ENCODE measurements around the gene LRRC17.
"Not testable (repeated sequence)": the region's sequence is repeated elsewhere in the genome, so short reads cannot be mapped to it uniquely, and the experiment has no call there.

LRRC17 gene

GRCh38 chr7:102953406-102953805 is 40.6 kb downstream of the LRRC17 start:
- no peaks in the 10 kb centered on the region for H3K79me2 ChIP-seq (ENCODE audit: control insufficient read depth, low read length)
- no peak overlapping the region for H3K27ac ChIP-seq (ENCODE audit: low read depth, low read length)
- H3K4me3 ChIP-seq (ENCODE audit: low read length), result no peak overlapping the region
- no peaks in the 10 kb centered on the region for H3K36me3 ChIP-seq (ENCODE audit: control insufficient read depth, low read length)
- H3K4me2 ChIP-seq (ENCODE audit: low read length), result no peak overlapping the region
- no peaks in the 10 kb centered on the region for H3K9me2 ChIP-seq (replicated peaks; ENCODE audit: control insufficient read depth, low read length)
- H4K20me1 ChIP-seq (ENCODE audit: control insufficient read depth, insufficient read depth, low read depth, low read length), result no peaks in the 10 kb centered on the region
- H3K9me3 ChIP-seq (ENCODE audit: control insufficient read depth, insufficient read depth, low read length), result no peaks in the 10 kb centered on the region; the same call in 1 of the 2 replicates
- TF ChIP-seq, protein P1, sequence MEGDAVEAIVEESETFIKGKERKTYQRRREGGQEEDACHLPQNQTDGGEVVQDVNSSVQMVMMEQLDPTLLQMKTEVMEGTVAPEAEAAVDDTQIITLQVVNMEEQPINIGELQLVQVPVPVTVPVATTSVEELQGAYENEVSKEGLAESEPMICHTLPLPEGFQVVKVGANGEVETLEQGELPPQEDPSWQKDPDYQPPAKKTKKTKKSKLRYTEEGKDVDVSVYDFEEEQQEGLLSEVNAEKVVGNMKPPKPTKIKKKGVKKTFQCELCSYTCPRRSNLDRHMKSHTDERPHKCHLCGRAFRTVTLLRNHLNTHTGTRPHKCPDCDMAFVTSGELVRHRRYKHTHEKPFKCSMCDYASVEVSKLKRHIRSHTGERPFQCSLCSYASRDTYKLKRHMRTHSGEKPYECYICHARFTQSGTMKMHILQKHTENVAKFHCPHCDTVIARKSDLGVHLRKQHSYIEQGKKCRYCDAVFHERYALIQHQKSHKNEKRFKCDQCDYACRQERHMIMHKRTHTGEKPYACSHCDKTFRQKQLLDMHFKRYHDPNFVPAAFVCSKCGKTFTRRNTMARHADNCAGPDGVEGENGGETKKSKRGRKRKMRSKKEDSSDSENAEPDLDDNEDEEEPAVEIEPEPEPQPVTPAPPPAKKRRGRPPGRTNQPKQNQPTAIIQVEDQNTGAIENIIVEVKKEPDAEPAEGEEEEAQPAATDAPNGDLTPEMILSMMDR (IDR thresholded peaks at IDR 0.05; ENCODE audit: low read depth, low read length, poor library complexity, severe bottlenecking), result no peak
- TF ChIP-seq EZH2phosphoT487 (IDR thresholded peaks at IDR 0.05; ENCODE audit: borderline replicate concordance, low read length), result no peak
- no peaks in the 10 kb centered on the region for H3K27me3 ChIP-seq (ENCODE audit: control insufficient read depth, low read length)
- no peaks in the 10 kb centered on the region for H3K4me1 ChIP-seq (ENCODE audit: control insufficient read depth, low read length)
- H3F3A ChIP-seq (ENCODE audit: control insufficient read depth, insufficient read depth), result no peaks in the 10 kb centered on the region

- not testable (repeated sequence) for H3K27me3 ChIP-seq (ENCODE audit: control insufficient read depth, low read length); H3K4me1 ChIP-seq (ENCODE audit: control insufficient read depth, low read length); H3F3A ChIP-seq (ENCODE audit: control insufficient read depth, insufficient read depth); H3K4me2 ChIP-seq (ENCODE audit: low read length); H3K9me3 ChIP-seq (ENCODE audit: control insufficient read depth, insufficient read depth, low read length); H3K36me3 ChIP-seq (ENCODE audit: control insufficient read depth, low read length); H3K79me2 ChIP-seq (ENCODE audit: control insufficient read depth, low read length); H3K9me2 ChIP-seq (replicated peaks; ENCODE audit: control insufficient read depth, low read length); H3K27ac ChIP-seq (ENCODE audit: low read depth, low read length); H4K20me1 ChIP-seq (ENCODE audit: control insufficient read depth, insufficient read depth, low read depth, low read length); H3K4me3 ChIP-seq (ENCODE audit: low read length)
These were observed 41.6 kb downstream of the LRRC17 start for GRCh38 chr7:102954359-102954758.

DNA sequence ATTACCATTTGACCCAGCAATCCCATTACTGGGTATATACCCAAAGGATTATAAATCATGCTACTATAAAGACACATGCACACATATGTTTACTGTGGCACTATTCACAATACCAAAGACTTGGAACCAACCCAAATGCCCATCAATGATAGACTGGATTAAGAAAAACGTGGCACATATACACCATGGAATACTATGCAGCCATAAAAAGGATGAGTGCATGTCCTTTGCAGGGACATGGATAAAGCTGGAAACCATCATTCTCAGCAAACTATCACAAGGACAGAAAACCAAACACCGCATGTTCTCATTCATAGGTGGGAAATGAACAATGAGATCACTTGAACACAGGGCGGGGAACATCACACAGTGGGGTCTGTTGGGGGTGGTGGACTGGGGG is 45.2 kb downstream of the LRRC17 start:
- not testable (repeated sequence) for H3K79me2 ChIP-seq (ENCODE audit: control insufficient read depth, low read length); H3K27ac ChIP-seq (ENCODE audit: low read depth, low read length); H3K9me3 ChIP-seq (ENCODE audit: control insufficient read depth, insufficient read depth, low read length); H4K20me1 ChIP-seq (ENCODE audit: control insufficient read depth, insufficient read depth, low read depth, low read length); H3K4me3 ChIP-seq (ENCODE audit: low read length); H3K27me3 ChIP-seq (ENCODE audit: control insufficient read depth, low read length); H3K36me3 ChIP-seq (ENCODE audit: control insufficient read depth, low read length); H3K9me2 ChIP-seq (replicated peaks; ENCODE audit: control insufficient read depth, low read length); H3K4me2 ChIP-seq (ENCODE audit: low read length); H3F3A ChIP-seq (ENCODE audit: control insufficient read depth, insufficient read depth); H3K4me1 ChIP-seq (ENCODE audit: control insufficient read depth, low read length)

- H3K4me1 ChIP-seq (ENCODE audit: control insufficient read depth, low read length); H4K20me1 ChIP-seq (ENCODE audit: control insufficient read depth, insufficient read depth, low read depth, low read length); H3K79me2 ChIP-seq (ENCODE audit: control insufficient read depth, low read length); H3K4me2 ChIP-seq (ENCODE audit: low read length); H3K4me3 ChIP-seq (ENCODE audit: low read length); H3K9me3 ChIP-seq (ENCODE audit: control insufficient read depth, insufficient read depth, low read length); H3K36me3 ChIP-seq (ENCODE audit: control insufficient read depth, low read length); H3K27me3 ChIP-seq (ENCODE audit: control insufficient read depth, low read length); H3K27ac ChIP-seq (ENCODE audit: low read depth, low read length); H3F3A ChIP-seq (ENCODE audit: control insufficient read depth, insufficient read depth); H3K9me2 ChIP-seq (replicated peaks; ENCODE audit: control insufficient read depth, low read length): not testable (repeated sequence)
These were observed 49.2 kb downstream of the LRRC17 start for GRCh38 chr7:102961993-102962392.

GRCh38 chr7:102966465-102966864 is 53.7 kb downstream of the LRRC17 start:
- H3F3A ChIP-seq (ENCODE audit: control insufficient read depth, insufficient read depth), result no peaks in the 10 kb centered on the region
- H3K9me3 ChIP-seq (ENCODE audit: control insufficient read depth, insufficient read depth, low read length), result no peaks in the 10 kb centered on the region
- no peaks in the 10 kb centered on the region for H3K79me2 ChIP-seq (ENCODE audit: control insufficient read depth, low read length)
- no peak overlapping the region for H3K27ac ChIP-seq (ENCODE audit: low read depth, low read length)
- no peaks in the 10 kb centered on the region for H3K27me3 ChIP-seq (ENCODE audit: control insufficient read depth, low read length)
- no peaks in the 10 kb centered on the region for H3K36me3 ChIP-seq (ENCODE audit: control insufficient read depth, low read length)
- H3K9me2 ChIP-seq (replicated peaks; ENCODE audit: control insufficient read depth, low read length), result no peaks in the 10 kb centered on the region
- H3K4me2 ChIP-seq (ENCODE audit: low read length), result no peak overlapping the region
- no peaks in the 10 kb centered on the region for H3K4me1 ChIP-seq (ENCODE audit: control insufficient read depth, low read length)
- no peaks in the 10 kb centered on the region for H4K20me1 ChIP-seq (ENCODE audit: control insufficient read depth, insufficient read depth, low read depth, low read length)
- no peak for TF ChIP-seq EZH2phosphoT487 (IDR thresholded peaks at IDR 0.05; ENCODE audit: borderline replicate concordance, low read length)
- TF ChIP-seq, protein P1 (IDR thresholded peaks at IDR 0.05; ENCODE audit: low read depth, low read length, poor library complexity, severe bottlenecking), result no peak
- H3K4me3 ChIP-seq (ENCODE audit: low read length), result no peak overlapping the region

Data from DOHH2 (cell line).